CD1c-positive myeloid dendritic cell (primary cell): Measurements from ENCODE around the gene MPPE1.

Experiments used
- DNase-seq: peaks from one replicate; pipeline ENCODE4 v3.0.0-alpha.2; 2016; ENCODE audit errors: extremely low spot score

MPPE1 gene

GRCh38 chr18:11908182-11909060 lies at the start of gene MPPE1:
Gene MPPE1 (minus strand): TSS chr18:11908317. CDS start chr18:11897264, 11,053 bp downstream.
- peak; percentile 96 for DNase-seq

GRCh38 chr18:11957636-11958035 lies 49.5 kb upstream of the MPPE1 start:
- DNase-seq = no peak

DNA sequence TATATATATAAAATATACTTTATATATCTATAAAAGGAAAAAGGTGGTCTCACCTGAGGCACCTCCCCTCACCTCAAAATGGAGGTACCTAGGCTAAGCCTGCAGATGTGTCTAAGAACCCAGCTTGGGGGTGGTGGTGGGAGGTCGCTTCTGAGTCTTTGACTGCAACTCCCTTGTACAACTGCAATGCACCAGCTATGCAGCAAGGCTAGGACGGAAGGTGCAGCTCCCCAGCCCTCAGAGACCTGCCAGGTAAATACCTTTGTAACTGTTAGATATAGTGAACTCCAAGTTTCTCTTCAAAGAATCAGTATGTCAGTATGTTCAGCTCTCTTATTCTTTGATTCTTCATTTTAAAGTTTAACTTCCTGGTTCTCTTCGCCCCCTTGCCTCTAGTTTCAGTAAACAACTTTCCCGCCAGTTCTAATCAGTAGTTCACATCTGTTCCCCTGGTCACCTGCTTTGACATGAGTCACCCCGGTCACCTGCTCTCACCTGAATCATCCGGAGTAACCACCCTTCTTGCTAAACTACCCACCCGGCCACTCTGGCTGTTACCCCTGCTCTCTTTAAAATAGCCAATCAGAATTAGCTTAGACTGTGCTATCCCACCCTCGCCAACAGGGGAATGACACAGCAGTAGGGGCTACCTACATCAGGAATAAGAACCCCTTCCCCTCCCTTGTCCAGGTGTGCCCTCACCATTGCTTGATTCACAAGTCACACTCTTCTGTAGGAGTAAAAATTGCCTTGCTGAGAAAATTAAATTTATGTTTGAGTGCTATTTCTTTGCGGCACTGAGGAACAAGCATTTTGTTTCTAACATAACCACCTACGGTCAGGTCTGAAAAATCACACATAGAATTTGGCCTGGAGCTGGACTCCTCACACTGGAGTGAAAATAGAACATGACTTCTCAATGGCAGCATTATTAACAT lies 48.5 kb upstream of the MPPE1 start:
- no peak for DNase-seq

- peak; percentile 9 for DNase-seq
Measured at GRCh38 chr18:11955239-11956029, 47.3 kb upstream of the MPPE1 start.

- DNase-seq = no peak
Measured at GRCh38 chr18:11953113-11953512, 45.0 kb upstream of the MPPE1 start.

DNA sequence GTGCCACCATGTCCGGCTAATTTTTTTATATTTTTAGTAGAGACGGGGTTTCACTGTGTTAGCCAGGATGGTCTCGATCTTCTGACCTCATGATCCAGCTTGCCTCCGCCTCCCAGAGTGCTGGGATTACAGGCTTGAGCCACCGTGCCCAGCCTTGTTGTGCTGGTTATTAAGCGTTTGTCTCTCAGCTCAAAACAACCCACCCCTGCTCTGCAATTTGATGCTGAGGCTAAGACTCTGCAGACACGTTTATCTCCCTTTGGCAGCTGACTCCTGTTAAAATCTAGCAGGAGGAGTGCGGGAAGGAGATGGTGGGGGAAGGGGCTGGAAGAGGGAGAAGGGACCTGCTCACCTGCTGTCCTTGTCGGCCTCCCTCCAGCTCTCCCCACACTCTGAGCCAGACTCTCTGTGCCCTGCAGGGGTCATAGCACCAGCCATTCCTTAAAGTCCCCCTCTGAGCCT lies 43.3 kb upstream of the MPPE1 start:
- DNase-seq = no peak

DNA sequence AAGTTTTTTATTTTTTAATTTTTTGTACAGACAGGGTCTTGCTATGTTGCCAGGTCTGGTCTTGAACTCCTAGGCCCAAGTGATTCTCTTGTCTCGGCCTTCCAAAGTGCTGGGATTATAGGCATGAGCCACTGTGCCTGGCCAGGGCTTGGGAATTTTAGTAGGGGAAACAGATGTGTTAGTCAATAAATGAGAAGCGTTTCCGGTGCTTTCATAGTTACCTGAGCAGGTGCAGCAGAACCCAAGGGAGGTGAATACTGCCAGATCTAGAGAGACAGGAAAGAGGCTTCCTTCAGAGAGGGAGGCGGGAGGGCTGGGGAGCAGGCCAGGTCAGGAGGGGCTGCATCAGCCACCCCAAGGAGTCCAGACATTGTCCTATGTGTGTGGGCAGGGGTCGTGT lies 42.7 kb upstream of the MPPE1 start:
- no peak for DNase-seq

GRCh38 chr18:11948852-11949523 lies 40.9 kb upstream of the MPPE1 start:
- DNase-seq = no peak

- DNase-seq = peak; percentile 85
Measured at GRCh38 chr18:11947214-11948191, 39.4 kb upstream of the MPPE1 start.

GRCh38 chr18:11946756-11947155 lies 38.6 kb upstream of the MPPE1 start:
- DNase-seq = no peak

DNA sequence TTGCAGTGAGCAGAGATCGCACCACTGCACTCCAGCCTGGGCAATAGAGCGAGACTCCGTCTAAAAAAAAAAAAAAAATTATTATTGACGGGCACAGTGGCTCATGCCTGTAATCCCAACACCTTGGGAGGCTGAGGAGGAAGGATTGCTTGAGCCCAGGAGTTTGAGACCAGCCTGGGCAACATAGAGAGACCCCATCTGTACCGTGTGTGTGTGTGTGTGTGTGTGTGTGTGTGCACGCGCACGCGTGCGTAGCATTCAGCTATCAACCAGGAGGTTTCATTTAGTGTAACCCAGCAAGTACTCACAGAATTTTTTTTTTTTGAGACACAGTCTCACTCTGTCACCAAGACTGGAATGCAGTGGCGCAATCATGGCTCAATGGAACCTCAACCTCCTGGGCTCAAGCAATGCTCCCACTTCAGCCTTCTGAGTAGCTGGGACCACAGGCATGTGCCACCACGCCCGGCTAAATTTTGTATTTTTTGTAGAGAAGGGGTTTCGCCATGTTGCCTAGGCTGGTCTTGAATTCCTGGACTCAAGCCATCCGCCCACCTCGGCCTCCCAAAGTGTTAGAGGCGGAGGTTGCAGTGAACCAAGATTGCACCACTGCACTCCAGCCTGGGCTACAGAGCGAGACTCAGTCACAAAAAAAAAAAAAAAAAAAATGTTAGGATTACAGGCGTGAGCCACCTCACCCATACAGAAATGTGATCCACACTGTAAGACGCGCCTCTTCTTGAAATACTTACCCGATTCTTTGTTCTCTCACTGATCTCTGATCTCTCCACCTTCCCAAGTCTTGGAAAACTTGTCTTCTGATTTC lies 37.9 kb upstream of the MPPE1 start:
- peak; percentile 18 for DNase-seq

DNA sequence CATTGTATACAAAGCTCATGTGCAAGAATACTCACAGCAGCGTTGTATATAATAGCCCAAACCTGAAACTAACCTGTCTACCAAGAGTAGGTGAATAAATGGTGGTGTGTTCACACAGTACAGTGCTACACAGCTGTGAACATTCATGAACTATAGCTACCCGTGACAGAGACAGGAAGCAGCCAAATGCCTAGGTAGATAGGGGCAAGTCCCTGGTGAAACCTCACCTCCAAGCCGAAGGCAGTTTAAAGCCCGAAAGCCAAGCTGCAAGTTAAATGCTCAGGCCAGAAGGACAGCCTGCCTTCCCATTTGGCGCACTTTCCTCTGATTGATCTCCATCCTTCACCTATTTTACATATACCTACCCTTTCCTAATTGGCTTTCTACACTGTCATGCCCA lies 36.7 kb upstream of the MPPE1 start:
- no peak for DNase-seq

- DNase-seq = no peak
Measured at GRCh38 chr18:11944252-11944651, 36.1 kb upstream of the MPPE1 start.

GRCh38 chr18:11943551-11943950 lies 35.4 kb upstream of the MPPE1 start:
- no peak for DNase-seq

GRCh38 chr18:11940956-11941355 lies 32.8 kb upstream of the MPPE1 start:
- DNase-seq = no peak

- DNase-seq = peak; percentile 82
Measured at GRCh38 chr18:11937874-11938478, 29.9 kb upstream of the MPPE1 start.

GRCh38 chr18:11932393-11932792 lies 24.3 kb upstream of the MPPE1 start:
- no peak for DNase-seq

- no peak for DNase-seq
Measured at GRCh38 chr18:11927497-11927896, 19.4 kb upstream of the MPPE1 start.
